Jurkat, Clone E6-1 (cell line): ENCODE measurements around the gene LRCOL1.

Experiments used
- DNase-seq: peaks from one replicate; pipeline ENCODE4 v3.0.0-alpha.2; 2011; ENCODE audit warnings: low read depth, low spot score
- H3K4me3 ChIP-seq: 2 replicates; pipeline ENCODE4 v1.5.1; 2011; ENCODE audit warnings: mild to moderate bottlenecking, low read length, control low read depth, moderate library complexity

LRCOL1 gene

DNA sequence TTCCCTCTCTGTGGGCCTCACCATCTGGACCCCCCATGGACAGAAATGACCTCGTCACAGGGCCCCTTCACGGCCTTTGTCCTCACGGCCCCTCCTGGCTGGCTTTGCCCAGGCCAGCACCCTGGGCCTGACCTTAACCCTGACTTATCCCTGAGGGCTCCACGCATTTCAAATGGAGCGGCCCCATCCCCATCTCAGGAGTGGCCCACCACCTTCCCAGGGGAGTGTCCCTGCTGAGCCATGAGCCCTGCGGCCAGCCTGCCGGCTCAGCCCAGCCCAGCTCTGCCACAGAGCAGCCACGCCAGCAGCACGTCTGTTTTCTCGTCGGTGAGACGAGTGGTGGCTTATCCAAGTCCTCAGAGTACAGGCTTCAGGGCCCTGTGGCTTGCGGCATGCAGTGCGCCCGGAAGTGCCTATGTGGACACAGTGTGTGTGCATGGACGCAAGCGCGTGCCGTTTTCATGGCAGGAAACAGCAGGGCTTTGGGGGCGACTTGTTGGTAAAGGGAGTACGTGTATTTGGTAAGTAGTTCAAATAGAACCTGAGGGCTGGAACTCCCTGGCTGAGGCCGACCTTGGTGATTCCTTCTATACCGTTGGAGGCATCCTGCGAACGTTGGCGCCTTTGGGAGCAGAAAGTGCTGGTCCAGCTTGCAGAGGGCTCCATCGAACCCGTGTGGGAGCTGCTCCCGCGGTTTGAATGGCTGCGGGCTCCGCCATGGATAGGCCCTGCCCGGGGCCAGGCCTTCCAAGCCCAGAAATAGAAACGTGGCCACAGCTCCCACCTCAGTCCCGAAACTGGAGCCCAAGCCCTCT is 52.1 kb downstream of the LRCOL1 start:
- H3K4me3 ChIP-seq, result peak overlapping the region; percentile 61
- no peak for DNase-seq

DNA sequence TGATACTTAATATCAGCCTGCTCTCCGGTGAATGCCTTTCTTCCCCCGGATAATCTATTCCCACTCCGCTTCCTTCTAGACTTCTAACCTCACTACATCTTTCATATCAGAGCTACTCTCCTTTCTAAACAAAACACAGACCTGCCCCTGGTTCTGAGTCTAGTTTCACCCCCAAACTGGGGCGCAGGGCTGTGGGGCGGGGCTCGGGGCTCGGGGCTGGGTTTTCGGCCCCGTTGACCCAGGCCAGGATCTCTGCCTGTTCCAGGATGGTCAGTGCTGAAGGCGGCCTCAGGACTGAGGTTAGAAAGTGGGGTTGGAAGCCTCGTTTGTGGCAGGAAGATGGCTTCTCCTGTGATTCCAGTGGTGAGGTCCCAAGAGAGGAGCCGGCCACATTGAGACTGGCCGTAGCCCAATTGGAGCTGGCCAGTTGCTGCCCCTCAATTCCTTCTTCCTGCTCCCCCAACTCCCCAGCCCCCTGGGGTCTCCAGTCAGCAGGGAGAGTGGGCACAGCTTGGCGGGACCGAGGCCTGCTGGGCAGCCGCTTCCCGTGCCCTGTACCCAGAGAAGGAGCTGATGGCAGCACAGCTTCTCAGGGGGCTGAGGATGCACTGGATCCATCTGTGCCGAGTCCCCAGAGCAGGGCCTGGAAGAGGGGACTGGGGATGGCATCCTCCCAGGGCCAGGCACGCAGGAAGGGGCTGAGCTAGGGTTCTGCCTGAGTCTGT is 52.9 kb downstream of the LRCOL1 start:
- no peak overlapping the region for H3K4me3 ChIP-seq
- DNase-seq, result no peak

DNA sequence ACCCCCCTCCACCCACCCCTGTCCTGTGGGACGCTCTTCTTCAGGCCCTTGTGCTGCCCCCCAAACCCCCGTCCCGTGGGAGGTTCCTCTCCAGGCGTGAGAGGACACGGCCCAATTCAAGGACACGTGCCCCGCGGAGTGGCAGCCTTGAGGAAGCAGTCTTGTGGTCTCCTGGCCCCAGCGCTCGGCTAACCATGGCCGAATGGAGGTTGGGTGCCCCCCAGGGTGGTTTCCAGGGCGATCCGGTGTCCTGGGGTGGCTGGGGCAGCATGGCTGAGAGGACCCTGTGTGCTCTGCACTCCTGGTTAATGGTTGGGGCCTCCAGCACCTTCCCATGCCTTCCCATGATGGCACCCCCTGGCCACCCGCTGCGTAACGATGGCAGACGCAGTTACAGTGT is 53.6 kb downstream of the LRCOL1 start:
- DNase-seq, result no peak
- no peak overlapping the region for H3K4me3 ChIP-seq

DNA sequence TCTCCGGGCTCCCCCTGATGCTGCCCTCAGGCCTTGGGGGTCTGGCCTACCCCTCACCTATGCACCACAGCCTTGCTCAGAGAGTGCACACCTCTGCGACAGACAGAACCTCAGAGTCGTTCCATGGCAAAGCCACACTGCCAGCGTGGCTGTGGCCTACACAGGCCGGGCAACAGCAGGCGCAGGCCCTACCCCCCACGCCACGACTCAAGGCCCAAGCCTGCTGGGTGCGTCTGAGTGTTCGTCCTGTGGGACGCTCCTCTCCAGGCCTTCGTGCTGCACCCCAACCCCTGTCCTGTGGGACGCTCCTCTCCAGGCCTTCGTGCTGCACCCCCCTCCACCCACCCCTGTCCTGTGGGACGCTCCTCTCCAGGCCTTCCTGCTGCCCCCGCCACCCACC is 54.2 kb downstream of the LRCOL1 start:
- no peak for DNase-seq
- H3K4me3 ChIP-seq, result no peak overlapping the region

DNA sequence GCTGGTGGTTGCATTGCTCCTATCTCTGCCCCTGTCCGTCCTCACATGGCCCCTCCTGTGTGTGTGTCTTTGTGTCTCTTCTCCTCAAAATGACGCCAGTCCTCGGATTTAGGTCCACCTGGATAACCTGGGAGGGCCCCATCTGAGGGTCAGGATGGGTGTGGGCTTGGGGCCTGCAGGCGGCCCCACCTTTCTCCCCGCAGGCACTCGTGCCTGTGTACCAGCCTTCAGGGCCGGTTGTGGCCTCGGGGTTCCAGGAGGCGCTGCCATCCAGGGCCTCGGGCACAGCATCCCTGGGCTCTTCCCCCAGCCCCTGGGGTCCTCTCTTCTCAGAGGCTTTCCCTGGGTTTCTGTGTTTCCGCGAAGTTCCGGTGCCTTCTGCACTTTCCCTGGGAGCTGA is 54.7 kb downstream of the LRCOL1 start:
- DNase-seq, result no peak

DNA sequence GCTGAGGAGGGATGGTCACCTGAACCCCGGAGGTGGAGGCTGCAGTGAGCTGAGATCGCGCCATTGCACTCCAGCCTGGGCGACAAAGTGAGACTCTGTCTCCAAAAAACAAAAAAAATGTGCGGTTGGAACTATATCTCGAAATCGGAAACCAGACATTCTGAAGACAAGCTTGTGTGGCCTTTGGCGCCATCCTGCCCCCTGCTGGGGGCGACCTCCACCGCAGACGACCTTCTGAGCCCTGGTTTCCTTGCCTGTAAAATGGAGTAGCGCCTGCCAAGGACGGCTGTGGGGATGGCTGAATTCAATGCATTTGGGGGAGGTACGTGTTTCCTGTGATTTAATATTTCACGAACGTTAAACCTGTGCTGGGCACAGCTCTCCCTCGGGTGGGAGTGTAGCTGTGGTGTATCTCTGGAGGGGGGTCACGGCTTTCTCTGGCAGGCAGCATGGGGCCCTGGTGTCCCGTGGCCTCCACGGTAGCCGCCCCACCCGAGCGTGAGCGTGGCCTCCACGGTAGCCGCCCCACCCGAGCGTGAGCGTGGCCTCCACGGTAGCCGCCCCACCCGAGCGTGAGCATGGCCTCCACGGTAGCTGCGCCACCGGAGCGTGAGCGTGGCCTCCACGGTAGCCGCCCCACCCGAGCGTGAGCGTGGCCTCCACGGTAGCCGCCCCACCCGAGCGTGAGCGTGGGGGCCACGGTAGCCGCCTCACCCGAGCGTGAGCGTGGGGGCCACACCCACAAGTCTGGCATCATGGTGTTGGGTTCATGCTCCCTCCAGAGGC is 55.3 kb downstream of the LRCOL1 start:
- DNase-seq, result peak; percentile 89
- no peak overlapping the region for H3K4me3 ChIP-seq

More for the DNA sequence above, 54.7 kb downstream of the LRCOL1 start:
- no peak overlapping the region for H3K4me3 ChIP-seq
